Esophagus (tissue), 2 donors: Measurements from ENCODE around the gene GFOD1. TPM values are rescaled to one million over a fixed set of nuclear protein-coding genes. Genes with fewer than 3 reads are reported as not detected.

ENCODE experiments used
- H3K27ac ChIP-seq, 2 donors: one replicate each; pipeline ENCODE4 v1.5.1; 2013; ENCODE audit warnings: low read depth in 2 of 2, mild to moderate bottlenecking in 2 of 2, inconsistent platforms in 1 of 2, low read length in 1 of 2, moderate library complexity in 1 of 2
- H3K27me3 ChIP-seq, 2 donors: one replicate each; pipeline ENCODE4 v1.6.1; 2013; ENCODE audit warnings: low read length in 2 of 2, control low read depth in 1 of 2, mild to moderate bottlenecking in 1 of 2; ENCODE audit not compliant: insufficient read depth in 2 of 2, control insufficient read depth in 1 of 2
- H3K36me3 ChIP-seq, 2 donors: one replicate each; pipeline ENCODE4 v1.6.1; 2013; ENCODE audit warnings: low read length in 1 of 2; ENCODE audit not compliant: control insufficient read depth in 2 of 2, insufficient read depth in 2 of 2
- H3K4me1 ChIP-seq, 2 donors: one replicate each; pipeline ENCODE4 v1.6.1; 2013; ENCODE audit warnings: low read length in 1 of 2; ENCODE audit not compliant: control insufficient read depth in 2 of 2, insufficient read depth in 2 of 2
- H3K4me3 ChIP-seq, 2 donors: one replicate each; pipeline ENCODE4 v1.5.1; 2013; ENCODE audit warnings: low read length in 2 of 2, mild to moderate bottlenecking in 2 of 2, low read depth in 1 of 2, moderate library complexity in 1 of 2
- H3K9me3 ChIP-seq, 2 donors: one replicate each; pipeline ENCODE4 v1.6.1; 2013; ENCODE audit warnings: mild to moderate bottlenecking in 2 of 2, low read depth in 1 of 2, low read length in 1 of 2, moderate library complexity in 1 of 2; ENCODE audit not compliant: control insufficient read depth in 2 of 2, insufficient read depth in 1 of 2
- WGBS, 2 donors: extraction: QIAGEN DNeasy Blood & Tissue Kit; methylation state at CpG; one replicate each; pipeline ENCODE4 v1.1.7; 2013; 5-methylcytosine and 5-hydroxymethylcytosine counted together
- polyA plus RNA-seq, 2 donors: library from polyadenylated mRNA; stranded (reverse); fragments of 200-250 nt; gene quantifications; one replicate each; pipeline ENCODE4 v1.2.3, GENCODE V29; 2013
- donor health status: healthy with polysubstance abuse.
- donor health status: Bipolar disorder and iron deficiency.

The GFOD1 gene
- polyA plus RNA-seq, 2 donors = 4.2 to 6.8 TPM

DNA sequence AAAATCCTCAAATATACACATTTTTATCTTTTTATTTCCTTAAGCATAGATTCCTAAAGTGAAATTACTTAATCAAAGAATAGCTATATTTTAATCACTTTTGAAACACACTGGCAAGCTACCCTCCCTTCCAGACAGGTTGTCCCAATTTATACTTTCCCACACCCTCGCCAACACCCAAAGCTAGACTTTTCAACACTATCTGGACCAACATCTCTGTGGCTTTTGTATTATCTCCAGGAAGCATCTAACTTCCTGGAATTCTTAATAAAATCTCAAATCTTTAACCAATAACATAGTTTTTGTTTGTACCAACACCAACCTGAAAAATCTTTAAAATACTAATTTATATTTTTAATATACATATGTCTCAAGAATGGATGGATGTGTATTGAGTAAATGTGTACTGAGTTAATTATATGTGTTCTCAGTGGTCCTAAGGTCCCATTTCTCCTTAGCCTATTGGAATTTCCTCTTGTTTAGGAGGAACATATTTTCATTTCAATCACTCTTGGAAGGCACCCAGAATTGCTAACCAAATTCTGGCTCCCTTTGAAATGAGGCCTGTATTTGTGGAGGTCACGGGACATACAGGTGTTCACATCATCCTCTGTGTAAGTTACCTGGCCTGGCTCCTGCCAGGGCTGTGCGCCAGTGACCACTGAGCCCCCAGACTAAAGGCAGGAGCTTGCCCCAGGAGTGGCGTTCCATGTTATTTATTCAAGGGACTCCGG, 17.4 kb upstream of the GFOD1 start:
- Histone ChIP-seq H3K27me3 (no peaks in the 10 kb centered on the region), H3K9me3 (no peaks in the 10 kb centered on the region), H3K27ac (no peak overlapping the region), H3K4me3 (no peak overlapping the region), H3K4me1 (no peaks in the 10 kb centered on the region), H3K36me3 (no peaks in the 10 kb centered on the region)
- 63 to 73% methylated on average over 5 of the region's 5 CpGs for WGBS, 2 donors

- H3K4me1 ChIP-seq = no peaks in the 10 kb centered on the region
- H3K36me3 ChIP-seq = no peaks in the 10 kb centered on the region
- no peaks in the 10 kb centered on the region for H3K27me3 ChIP-seq
- no peak overlapping the region for H3K4me3 ChIP-seq
- H3K9me3 ChIP-seq = no peaks in the 10 kb centered on the region
- H3K27ac ChIP-seq = no peak overlapping the region
- WGBS, 2 donors = 82 to 88% methylated on average over 3 of the region's 3 CpGs
These were observed 13.5 kb upstream of the GFOD1 start for GRCh38 chr6:13500915-13501314.

- H3K4me3 ChIP-seq = no peak overlapping the region
- H3K27me3 ChIP-seq = no peaks in the 10 kb centered on the region
- no peaks in the 10 kb centered on the region for H3K4me1 ChIP-seq
- no peaks in the 10 kb centered on the region for H3K9me3 ChIP-seq
- H3K36me3 ChIP-seq = no peaks in the 10 kb centered on the region
- H3K27ac ChIP-seq = no peak overlapping the region
- WGBS, 2 donors = 83 to 94% methylated on average over 1 of the region's 1 CpG
These were observed 12.9 kb upstream of the GFOD1 start for GRCh38 chr6:13500264-13500663.

- no peaks in the 10 kb centered on the region for H3K4me1 ChIP-seq
- no peaks in the 10 kb centered on the region for H3K36me3 ChIP-seq
- no peak overlapping the region for H3K4me3 ChIP-seq
- H3K9me3 ChIP-seq = no peaks in the 10 kb centered on the region
- WGBS, 2 donors = 47 to 57% methylated on average over 1 of the region's 1 CpG
- H3K27ac ChIP-seq = no peak overlapping the region
- no peaks in the 10 kb centered on the region for H3K27me3 ChIP-seq
These were observed 9.3 kb upstream of the GFOD1 start for GRCh38 chr6:13496513-13497190.

GRCh38 chr6:13495818-13496217, 8.4 kb upstream of the GFOD1 start:
- no peaks in the 10 kb centered on the region for H3K9me3 ChIP-seq
- H3K27ac ChIP-seq = no peak overlapping the region
- H3K4me3 ChIP-seq = no peak overlapping the region
- 84 to 87% methylated on average over 3 of the region's 3 CpGs for WGBS, 2 donors
- no peaks in the 10 kb centered on the region for H3K4me1 ChIP-seq
- no peaks in the 10 kb centered on the region for H3K36me3 ChIP-seq
- H3K27me3 ChIP-seq = no peaks in the 10 kb centered on the region

DNA sequence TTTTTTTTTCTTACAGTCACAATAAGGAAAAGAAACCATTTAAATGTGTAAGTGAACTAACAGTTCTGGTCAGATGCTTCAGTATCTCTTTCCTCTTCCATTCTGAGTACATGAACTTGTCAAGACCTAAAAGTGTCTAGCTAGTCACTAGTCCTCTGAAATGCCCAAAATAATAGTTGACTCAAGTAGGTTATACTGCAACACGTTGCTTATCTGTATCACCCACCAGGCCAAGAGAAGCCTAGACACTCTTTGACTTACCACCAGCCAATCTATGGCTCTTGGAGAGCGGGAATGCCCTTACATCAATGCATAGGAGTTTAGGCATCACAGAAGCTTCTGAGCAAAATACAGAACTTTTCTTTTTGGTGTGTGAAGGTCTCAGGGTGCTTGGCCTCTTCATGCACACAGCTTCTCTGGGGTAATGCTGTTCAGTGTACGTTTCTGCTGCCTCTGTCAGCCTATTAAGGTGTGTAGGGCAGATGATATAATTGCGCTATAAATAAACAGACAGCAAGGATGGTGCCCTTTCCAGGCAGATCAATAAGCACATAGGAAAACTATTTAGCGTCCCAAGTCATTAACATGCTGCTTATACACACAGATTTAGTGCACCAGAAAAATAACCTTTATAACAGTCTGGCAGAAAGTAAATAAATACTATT, 7.8 kb upstream of the GFOD1 start:
- Histone ChIP-seq H3K36me3 (no peaks in the 10 kb centered on the region), H3K27ac (no peak overlapping the region), H3K9me3 (no peaks in the 10 kb centered on the region), H3K4me1 (no peaks in the 10 kb centered on the region), H3K4me3 (no peak overlapping the region), H3K27me3 (no peaks in the 10 kb centered on the region)
- 83 to 85% methylated on average over 5 of the region's 5 CpGs for WGBS, 2 donors

GRCh38 chr6:13494137-13494536, 6.7 kb upstream of the GFOD1 start:
- H3K27me3 ChIP-seq = no peaks in the 10 kb centered on the region
- H3K36me3 ChIP-seq = no peaks in the 10 kb centered on the region
- no peak overlapping the region for H3K4me3 ChIP-seq
- H3K27ac ChIP-seq = no peak overlapping the region
- no peaks in the 10 kb centered on the region for H3K4me1 ChIP-seq
- 51 to 57% methylated on average over 3 of the region's 3 CpGs for WGBS, 2 donors
- no peaks in the 10 kb centered on the region for H3K9me3 ChIP-seq

- WGBS, 2 donors = 89 to 91% methylated on average over 3 of the region's 3 CpGs
These were observed 5.7 kb upstream of the GFOD1 start for GRCh38 chr6:13493147-13493546.

DNA sequence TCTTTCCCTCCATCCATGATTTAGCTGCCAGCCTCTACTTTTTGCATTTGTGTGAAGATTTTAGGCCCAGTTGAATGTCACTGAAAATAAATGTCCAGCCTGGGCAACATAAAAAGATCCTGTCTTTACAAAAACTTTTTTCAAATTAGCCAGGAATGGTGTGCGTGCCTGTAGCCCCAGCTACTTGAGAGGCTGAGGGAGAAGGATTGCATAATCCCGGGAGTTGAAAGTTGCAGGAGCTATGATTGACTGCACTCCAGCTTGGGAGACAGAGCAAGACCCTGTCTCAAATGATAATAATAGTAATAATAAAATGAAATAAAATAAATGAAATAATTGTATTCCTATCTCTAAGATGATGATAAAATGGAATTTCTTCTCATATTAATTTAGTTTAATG, 5.0 kb upstream of the GFOD1 start:
- no peaks in the 10 kb centered on the region for H3K9me3 ChIP-seq
- 79 to 96% methylated on average over 2 of the region's 2 CpGs for WGBS, 2 donors
- H3K27me3 ChIP-seq = no peaks in the 10 kb centered on the region
- H3K27ac ChIP-seq = no peak overlapping the region
- H3K36me3 ChIP-seq = no peaks in the 10 kb centered on the region
- no peak overlapping the region for H3K4me3 ChIP-seq
- peaks cover 6% of the 10 kb centered on the region in 2 donors for H3K4me1 ChIP-seq

More at GRCh38 chr6:13493147-13493546, 5.7 kb upstream of the GFOD1 start:
- Histone ChIP-seq H3K4me1 (peaks cover 6% of the 10 kb centered on the region in 2 donors), H3K27me3 (no peaks in the 10 kb centered on the region), H3K4me3 (no peak overlapping the region), H3K36me3 (no peaks in the 10 kb centered on the region), H3K9me3 (no peaks in the 10 kb centered on the region), H3K27ac (no peak overlapping the region)
